Measurements from ENCODE around the gene SCML1.

SCML1 gene

GRCh38 chrX:17802756-17803155, 65.5 kb downstream of the SCML1 start:
- no peaks in the 10 kb centered on the region for H3K36me3 ChIP-seq (replicated peaks)
- no peak overlapping the region for H3K4me3 ChIP-seq (ENCODE audit: low read depth, low read length)
- TF ChIP-seq CTCF (IDR thresholded peaks at IDR 0.05; ENCODE audit: low read depth, low read length, missing control alignments), result no peak
- no peak for DNase-seq
- H3K27ac ChIP-seq, result no peak overlapping the region
- in situ Hi-C loops (cut with HindIII; ENCODE audit: low pct_ligation_motif_present, low sequenced_read_pairs), result no loop called here
- H3K27me3 ChIP-seq (replicated peaks), result no peaks in the 10 kb centered on the region

- no peak for TF ChIP-seq CTCF (IDR thresholded peaks at IDR 0.05; ENCODE audit: low read depth, low read length, missing control alignments)
- in situ Hi-C loops (cut with HindIII; ENCODE audit: low pct_ligation_motif_present, low sequenced_read_pairs), result no loop called here
- no peak for DNase-seq
- Histone ChIP-seq H3K36me3 (replicated peaks) (no peaks in the 10 kb centered on the region), H3K4me3 (ENCODE audit: low read depth, low read length) (no peak overlapping the region), H3K27ac (no peak overlapping the region), H3K27me3 (replicated peaks) (no peaks in the 10 kb centered on the region)
Measured at GRCh38 chrX:17803449-17803848, 66.2 kb downstream of the SCML1 start.

Data from brain microvascular endothelial cell (primary cell).